ENCODE measurements around the gene PRDX2. TPM values are rescaled to one million over a fixed set of nuclear protein-coding genes. Genes with fewer than 3 reads are reported as not detected.

PRDX2 gene
- total and polyA plus RNA-seq, 10 of the 15 experiments (the other 5 are each of a cell fraction or from before 2014, with no cell fraction given) = 93.0 to 812 (median 344) TPM

DNA sequence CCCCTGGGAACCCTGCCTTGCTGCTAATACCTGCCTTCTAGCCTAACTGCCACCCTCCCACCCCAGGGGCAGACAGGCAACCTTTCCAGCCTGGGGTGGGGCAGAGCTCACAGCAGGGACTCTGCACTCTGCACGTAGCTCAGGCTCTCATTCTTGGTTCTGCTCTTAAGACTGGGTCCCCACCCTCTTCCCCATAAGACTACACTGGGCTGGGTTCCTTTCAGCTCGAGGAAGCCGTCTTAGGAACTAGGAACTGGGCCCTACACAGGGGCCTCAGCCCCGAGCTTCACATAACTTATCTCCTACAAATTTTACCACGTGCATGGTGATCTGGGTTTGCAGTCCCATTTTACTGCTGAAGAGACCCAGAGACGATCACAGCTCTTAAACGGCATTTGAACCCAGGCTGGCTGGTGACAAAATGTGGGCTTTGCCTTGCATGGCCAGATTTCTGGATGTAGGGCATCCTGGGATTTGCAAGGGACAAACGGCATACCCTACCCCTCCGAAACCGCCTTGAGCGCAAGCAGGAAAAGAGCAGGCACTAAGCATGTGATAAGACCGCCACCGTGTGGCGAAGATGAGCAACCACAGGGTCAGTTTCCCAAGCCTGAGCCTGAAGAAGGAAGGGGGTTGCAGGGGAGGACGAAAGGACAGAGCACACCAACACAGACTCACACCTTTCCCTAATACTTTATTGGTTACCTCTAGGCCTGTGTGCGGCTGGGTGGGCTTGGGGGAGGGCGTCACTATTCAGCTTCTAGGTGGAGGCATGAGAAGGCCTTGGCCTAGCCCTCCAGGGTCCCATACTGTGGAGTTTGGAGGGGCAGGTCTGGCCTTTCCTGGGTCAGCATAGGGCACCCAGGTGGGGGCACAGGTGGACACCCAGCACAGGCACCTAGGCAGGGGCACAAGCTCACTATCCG is 5.2 kb downstream of the PRDX2 start (continued):
- TF ChIP-seq, protein P1, sequence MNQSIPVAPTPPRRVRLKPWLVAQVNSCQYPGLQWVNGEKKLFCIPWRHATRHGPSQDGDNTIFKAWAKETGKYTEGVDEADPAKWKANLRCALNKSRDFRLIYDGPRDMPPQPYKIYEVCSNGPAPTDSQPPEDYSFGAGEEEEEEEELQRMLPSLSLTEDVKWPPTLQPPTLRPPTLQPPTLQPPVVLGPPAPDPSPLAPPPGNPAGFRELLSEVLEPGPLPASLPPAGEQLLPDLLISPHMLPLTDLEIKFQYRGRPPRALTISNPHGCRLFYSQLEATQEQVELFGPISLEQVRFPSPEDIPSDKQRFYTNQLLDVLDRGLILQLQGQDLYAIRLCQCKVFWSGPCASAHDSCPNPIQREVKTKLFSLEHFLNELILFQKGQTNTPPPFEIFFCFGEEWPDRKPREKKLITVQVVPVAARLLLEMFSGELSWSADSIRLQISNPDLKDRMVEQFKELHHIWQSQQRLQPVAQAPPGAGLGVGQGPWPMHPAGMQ (IDR thresholded peaks at IDR 0.05; ENCODE audit: borderline replicate concordance) = no peak
- TF ChIP-seq, protein P2, sequence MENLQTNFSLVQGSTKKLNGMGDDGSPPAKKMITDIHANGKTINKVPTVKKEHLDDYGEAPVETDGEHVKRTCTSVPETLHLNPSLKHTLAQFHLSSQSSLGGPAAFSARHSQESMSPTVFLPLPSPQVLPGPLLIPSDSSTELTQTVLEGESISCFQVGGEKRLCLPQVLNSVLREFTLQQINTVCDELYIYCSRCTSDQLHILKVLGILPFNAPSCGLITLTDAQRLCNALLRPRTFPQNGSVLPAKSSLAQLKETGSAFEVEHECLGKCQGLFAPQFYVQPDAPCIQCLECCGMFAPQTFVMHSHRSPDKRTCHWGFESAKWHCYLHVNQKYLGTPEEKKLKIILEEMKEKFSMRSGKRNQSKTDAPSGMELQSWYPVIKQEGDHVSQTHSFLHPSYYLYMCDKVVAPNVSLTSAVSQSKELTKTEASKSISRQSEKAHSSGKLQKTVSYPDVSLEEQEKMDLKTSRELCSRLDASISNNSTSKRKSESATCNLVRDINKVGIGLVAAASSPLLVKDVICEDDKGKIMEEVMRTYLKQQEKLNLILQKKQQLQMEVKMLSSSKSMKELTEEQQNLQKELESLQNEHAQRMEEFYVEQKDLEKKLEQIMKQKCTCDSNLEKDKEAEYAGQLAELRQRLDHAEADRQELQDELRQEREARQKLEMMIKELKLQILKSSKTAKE (IDR thresholded peaks at IDR 0.05; ENCODE audit: low read depth, poor library complexity, severe bottlenecking) = no peak
- TF ChIP-seq ZNF24 (IDR thresholded peaks at IDR 0.05) = no peak
- no peak for TF ChIP-seq YBX1 (IDR thresholded peaks at IDR 0.05)

DNA sequence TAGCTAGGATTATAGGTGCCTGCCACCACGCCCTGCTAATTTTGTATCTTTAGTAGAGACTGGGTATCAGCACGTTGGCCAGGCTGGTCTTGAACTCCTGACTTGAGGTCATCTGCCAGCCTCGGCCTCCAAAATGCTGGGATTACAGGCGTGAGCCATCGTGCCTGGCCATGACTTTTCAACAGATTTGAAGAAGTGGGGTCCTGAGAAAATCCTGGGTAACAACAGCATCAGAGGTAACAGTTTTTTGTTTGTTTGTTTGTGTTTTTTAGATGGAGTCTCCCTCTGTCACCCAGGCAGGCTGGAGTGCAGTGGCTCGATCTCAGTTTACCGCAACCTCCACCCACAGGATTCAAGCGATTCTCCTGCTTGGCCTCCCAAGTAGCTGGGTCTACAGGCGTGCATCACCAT is 6.6 kb downstream of the PRDX2 start:
- Histone ChIP-seq H3K9me3 (replicated peaks; ENCODE audit: control insufficient read depth, insufficient read depth, low read length) (no peaks in the 10 kb centered on the region; the same call in 2 of the 3 replicates), H3K27me3 (replicated peaks in 1 of 2; ENCODE audit: control insufficient read depth in 2 of 2, insufficient read depth in 2 of 2, low read length in 1 of 2) (no peaks in the 10 kb centered on the region), H2AFZ (ENCODE audit: control insufficient read depth, low read depth, low read length) (no peak overlapping the region), H3K4me1 (ENCODE audit: control insufficient read depth, insufficient read depth, low read length) (peaks cover 24% of the 10 kb centered on the region), H3K9ac (ENCODE audit: control insufficient read depth, insufficient read depth, low read length) (no peak overlapping the region), H3K4me3 (no peak overlapping the region), H4K20me1 (ENCODE audit: control insufficient read depth, insufficient read depth) (no peaks in the 10 kb centered on the region), H3K4me2 (ENCODE audit: control insufficient read depth, insufficient read depth) (no peak overlapping the region; the same call in 1 of the 2 replicates), H3K36me3 (ENCODE audit: control insufficient read depth in 2 of 2, insufficient read depth in 2 of 2, low read length in 1 of 2) (peaks cover 0 to 1% of the 10 kb centered on the region in 2 experiments; a peak in 2 of 4 replicates), H3K79me2 (ENCODE audit: control insufficient read depth, insufficient read depth, low read length) (peaks cover 29% of the 10 kb centered on the region), H3K27ac (ENCODE audit: control insufficient read depth, insufficient read depth) (no peak overlapping the region)
- CTCF ChIA-PET = interaction anchor here (1.1 to 12.9 kb wide), 10 partner anchors 17 to 191 kb away, joined by 3 to 537 read pairs (median 7); partner anchors contain the start of genes GET3, HOOK2 and RTBDN
- ATAC-seq (no peak), DNase-seq (ENCODE audit: low read depth, low spot score) (no peak), FAIRE-seq (no peak)
- intact Hi-C loops (cut with micrococcal nuclease; ENCODE audit: unreplicated experiment) (no loop called here), in situ Hi-C loops (cut with MboI) (loop anchor here (5.0 kb wide), 1 partner anchor 33 kb away; no protein-coding TSS in a partner anchor)
- POLR2A ChIA-PET = interaction anchor here (0.7 to 8.2 kb wide), 4 partner anchors 8 to 114 kb away, joined by 5 to 303 read pairs (median 6); partner anchors contain the start of gene HOOK2
- BruUV-seq (replicated peaks) = no TSS peak
- WGBS (ENCODE audit: insufficient coverage, insufficient replicate concordance, low lambda C conversion rate, missing lambda C conversion rate) = 76% methylated on average over 9 of the region's 9 CpGs
- SMC1A ChIA-PET (ENCODE audit: uncharacterized antibody, unreplicated experiment) = interaction anchor here (0.9 to 11.5 kb wide), 10 partner anchors 9 to 52 kb away, joined by 3 to 240 read pairs (median 11); partner anchors contain the start of gene RNASEH2A
- RAD21 ChIA-PET (ENCODE audit: unreplicated experiment) = interaction anchor here (0.7 to 11.4 kb wide), 12 partner anchors 11 to 354 kb away, joined by 3 to 303 read pairs (median 13); partner anchors contain the start of genes FBXW9, HOOK2, RNASEH2A and ZNF443
- TF ChIP-seq, protein P3, sequence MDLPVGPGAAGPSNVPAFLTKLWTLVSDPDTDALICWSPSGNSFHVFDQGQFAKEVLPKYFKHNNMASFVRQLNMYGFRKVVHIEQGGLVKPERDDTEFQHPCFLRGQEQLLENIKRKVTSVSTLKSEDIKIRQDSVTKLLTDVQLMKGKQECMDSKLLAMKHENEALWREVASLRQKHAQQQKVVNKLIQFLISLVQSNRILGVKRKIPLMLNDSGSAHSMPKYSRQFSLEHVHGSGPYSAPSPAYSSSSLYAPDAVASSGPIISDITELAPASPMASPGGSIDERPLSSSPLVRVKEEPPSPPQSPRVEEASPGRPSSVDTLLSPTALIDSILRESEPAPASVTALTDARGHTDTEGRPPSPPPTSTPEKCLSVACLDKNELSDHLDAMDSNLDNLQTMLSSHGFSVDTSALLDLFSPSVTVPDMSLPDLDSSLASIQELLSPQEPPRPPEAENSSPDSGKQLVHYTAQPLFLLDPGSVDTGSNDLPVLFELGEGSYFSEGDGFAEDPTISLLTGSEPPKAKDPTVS (IDR thresholded peaks at IDR 0.05; ENCODE audit: low read depth, low read length) = no peak
- no peak for TF ChIP-seq CREB1 (IDR thresholded peaks at IDR 0.05; ENCODE audit: low read depth)
- TF ChIP-seq MXI1 (IDR thresholded peaks at IDR 0.05; ENCODE audit: low read depth, low read length) = no peak
- TF ChIP-seq ZNF622 (IDR thresholded peaks at IDR 0.05) = no peak
- TF ChIP-seq WRNIP1 (IDR thresholded peaks at IDR 0.05; ENCODE audit: borderline replicate concordance, low read depth, low read length) = no peak
- no peak for TF ChIP-seq SREBF2 (IDR thresholded peaks at IDR 0.05; ENCODE audit: low read length)
- TF ChIP-seq FOS (IDR thresholded peaks at IDR 0.05; ENCODE audit: borderline replicate concordance, extremely low read depth, insufficient read length) = no peak
- TF ChIP-seq TCF3 (IDR thresholded peaks at IDR 0.05; ENCODE audit: borderline replicate concordance, insufficient read depth, low read depth, low read length) = no peak
- no peak for TF ChIP-seq RFX5 (IDR thresholded peaks at IDR 0.05; ENCODE audit: low read depth, low read length)
- no peak for TF ChIP-seq CHD1 (IDR thresholded peaks at IDR 0.05; ENCODE audit: low read depth, low read length)
- TF ChIP-seq RB1 (IDR thresholded peaks at IDR 0.05; ENCODE audit: borderline replicate concordance) = no peak
- TF ChIP-seq IRF4 (IDR thresholded peaks at IDR 0.05; ENCODE audit: low read depth, low read length) = no peak
- TF ChIP-seq RCOR1 (conservative IDR thresholded peaks at IDR 0.05; ENCODE audit: low read depth, low read length) = no peak

Data from GM12878 (cell line).